Liver (tissue), 9 donors: Measurements from ENCODE around the gene MIDN. TPM values are rescaled to one million over a fixed set of nuclear protein-coding genes. Genes with fewer than 3 reads are reported as not detected.

Experiments
- DNase-seq: peaks from one replicate; pipeline ENCODE4 v3.0.0-alpha.2; 2017; ENCODE audit warnings: low spot score
- H3K27ac ChIP-seq, 2 donors: one replicate each; pipeline ENCODE4 v1.7.0; 2013; ENCODE audit warnings: inconsistent platforms in 2 of 2, low read length in 2 of 2, control low read depth in 1 of 2, low read depth in 1 of 2, mild to moderate bottlenecking in 1 of 2
- H3K27me3 ChIP-seq, 4 donors: one replicate each; pipeline versions ENCODE4 v1.6.1 to v1.7.0; 2013; ENCODE audit warnings: low read length in 3 of 4, inconsistent platforms in 1 of 4, mild to moderate bottlenecking in 1 of 4, moderate library complexity in 1 of 4; ENCODE audit not compliant: control insufficient read depth in 4 of 4, insufficient read depth in 4 of 4
- H3K36me3 ChIP-seq, 4 donors: one replicate each; pipeline versions ENCODE4 v1.6.1 to v1.7.0; 2013; ENCODE audit warnings: low read length in 3 of 4, mild to moderate bottlenecking in 3 of 4, low read depth in 1 of 4, moderate library complexity in 1 of 4; ENCODE audit not compliant: control insufficient read depth in 4 of 4, insufficient read depth in 3 of 4
- H3K4me1 ChIP-seq, 4 donors: one replicate each; pipeline versions ENCODE4 v1.6.1 to v1.7.0; 2013; ENCODE audit warnings: low read length in 3 of 4, mild to moderate bottlenecking in 3 of 4, moderate library complexity in 1 of 4; ENCODE audit not compliant: control insufficient read depth in 4 of 4, insufficient read depth in 4 of 4
- H3K4me3 ChIP-seq, 3 donors: one replicate each; pipeline versions ENCODE4 v1.6.1 to v1.7.0; 2013; ENCODE audit warnings: low read length in 3 of 3, control low read depth in 1 of 3, low read depth in 1 of 3, mild to moderate bottlenecking in 1 of 3
- H3K9ac ChIP-seq, 2 donors: one replicate each; pipeline ENCODE4 v1.7.0; 2013; ENCODE audit warnings: low read length in 2 of 2, mild to moderate bottlenecking in 2 of 2, moderate library complexity in 2 of 2, control low read depth in 1 of 2, low read depth in 1 of 2
- H3K9me3 ChIP-seq, 4 donors: one replicate each; pipeline versions ENCODE4 v1.6.1 to v1.7.0; 2013; ENCODE audit warnings: low read length in 3 of 4; ENCODE audit not compliant: control insufficient read depth in 4 of 4
- CTCF ChIP-seq: fragments of 150-350 bp; IDR thresholded peaks from 2 replicates; pipeline ENCODE4 v1.5.1; 2017; ENCODE audit warnings: improper control_type of control experiment, low read depth, low read length; ENCODE audit not compliant: missing input control
- GABPA ChIP-seq, 2 donors: IDR thresholded peaks in 1 of 2; conservative IDR thresholded peaks in 1 of 2; 2 replicates each; pipeline ENCODE4 v1.6.1; 2016; ENCODE audit warnings: antibody characterized with exemption in 2 of 2, mild to moderate bottlenecking in 1 of 2, moderate library complexity in 1 of 2
- HNF4A ChIP-seq, 2 donors: conservative IDR thresholded peaks; 2 replicates each; pipeline ENCODE4 v1.6.1; 2016; ENCODE audit warnings: antibody characterized with exemption in 2 of 2, mild to moderate bottlenecking in 2 of 2
- HNF4G ChIP-seq: IDR thresholded peaks from 2 replicates; pipeline ENCODE4 v1.6.1; 2016; ENCODE audit warnings: antibody characterized with exemption
- JUND ChIP-seq, 2 donors: IDR thresholded peaks; 2 replicates each; pipeline ENCODE4 v1.6.1; 2016; ENCODE audit warnings: antibody characterized with exemption in 2 of 2
- NR2F2 ChIP-seq: IDR thresholded peaks from 2 replicates; pipeline ENCODE4 v1.6.1; 2016; ENCODE audit warnings: antibody characterized with exemption
- REST ChIP-seq: IDR thresholded peaks from 2 replicates; pipeline ENCODE4 v1.6.1; 2016; ENCODE audit warnings: antibody characterized with exemption, mild to moderate bottlenecking
- RXRA ChIP-seq, 2 donors: IDR thresholded peaks; 2 replicates each; pipeline ENCODE4 v1.6.1; 2017 to 2018; ENCODE audit warnings: antibody characterized with exemption in 2 of 2, mild to moderate bottlenecking in 1 of 2
- SP1 ChIP-seq: IDR thresholded peaks from 2 replicates; pipeline ENCODE4 v1.6.1; 2018; ENCODE audit warnings: antibody characterized with exemption, mild to moderate bottlenecking
- ZBTB33 ChIP-seq: IDR thresholded peaks from 2 replicates; pipeline ENCODE4 v1.6.1; 2016; ENCODE audit warnings: antibody characterized with exemption
- WGBS: extraction: QIAGEN DNeasy Blood & Tissue Kit; methylation state at CpG from one replicate; pipeline ENCODE4 v1.1.7; 2013; 5-methylcytosine and 5-hydroxymethylcytosine counted together
- polyA plus RNA-seq, 2 donors: library from polyadenylated mRNA; stranded (reverse) in 1 of 2; unstranded in 1 of 2; fragments of 200-250 nt in 1 of 2; fragments of >200 nt in 1 of 2; fragmentation: Nextera tagmentation in 1 of 2; extraction: Ambion mirVana in 1 of 2; gene quantifications; one replicate each; pipeline versions ENCODE4 v1.2.1 to v1.2.3, GENCODE V29; 2013 to 2015
- total RNA-seq, 2 donors: library from RNA; depleted of rRNA; stranded (reverse); fragments of >200 nt; gene quantifications; one replicate each; pipeline ENCODE4 v1.2.3, GENCODE V29; 2014
- TF ChIP-seq, protein P1 (sequence below): IDR thresholded peaks from 2 replicates; pipeline ENCODE4 v1.6.1; 2016; ENCODE audit warnings: antibody characterized with exemption
- TF ChIP-seq, protein P2 (sequence below): IDR thresholded peaks from 2 replicates; pipeline ENCODE4 v1.6.1; 2016; ENCODE audit warnings: antibody characterized with exemption
- donor health status: healthy.
- donor health status: healthy.
- donor health status: healthy.
- donor health status: healthy.
- donor health status: healthy.

Gene MIDN
- total and polyA plus RNA-seq, 4 donors = 2.9 to 22.9 (median 11.8) TPM

- no peak for TF ChIP-seq CTCF
- peak in 1 of 2 donors; percentile 23 for TF ChIP-seq HNF4A (conservative IDR thresholded peaks at IDR 0.05)
- TF ChIP-seq NR2F2 = peak; percentile 45
- TF ChIP-seq, protein P1, sequence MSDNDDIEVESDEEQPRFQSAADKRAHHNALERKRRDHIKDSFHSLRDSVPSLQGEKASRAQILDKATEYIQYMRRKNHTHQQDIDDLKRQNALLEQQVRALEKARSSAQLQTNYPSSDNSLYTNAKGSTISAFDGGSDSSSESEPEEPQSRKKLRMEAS = peak; percentile 62
- no peak for TF ChIP-seq JUND (IDR thresholded peaks at IDR 0.05)
Measured at GRCh38 chr19:1269478-1270212, 21.3 kb downstream of the MIDN start (continued).

DNA sequence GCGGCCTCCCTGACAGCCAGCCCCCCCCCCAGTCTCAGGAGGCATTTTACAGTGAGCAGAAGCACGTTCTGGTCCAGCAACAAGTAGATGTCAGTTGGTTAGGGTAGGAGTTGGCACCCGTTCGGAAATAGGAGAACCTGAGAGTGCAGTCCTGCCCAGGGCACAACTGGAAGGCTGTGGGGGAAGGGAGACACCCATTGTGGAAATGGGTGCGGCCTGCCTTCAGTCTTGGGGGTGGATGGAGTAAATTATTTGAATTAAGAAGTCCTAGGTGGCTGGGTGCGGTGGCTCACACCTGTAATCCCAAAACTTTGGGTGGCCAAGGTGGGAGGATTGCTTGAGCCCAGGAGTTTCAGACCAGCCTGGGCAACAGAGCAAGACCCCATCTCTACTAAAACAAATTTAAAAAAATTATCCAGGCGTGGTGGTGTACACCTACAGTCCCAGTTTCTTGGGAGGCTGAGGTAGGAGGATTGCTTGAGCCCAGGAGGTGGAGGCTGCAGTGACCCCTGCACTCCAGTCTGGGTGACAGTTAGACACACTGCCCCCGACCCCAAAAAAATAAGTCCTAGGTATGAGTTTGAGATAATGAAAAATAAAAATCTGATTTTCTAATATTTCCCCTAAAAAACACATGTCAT is 21.9 kb downstream of the MIDN start:
- TF ChIP-seq, protein P2, sequence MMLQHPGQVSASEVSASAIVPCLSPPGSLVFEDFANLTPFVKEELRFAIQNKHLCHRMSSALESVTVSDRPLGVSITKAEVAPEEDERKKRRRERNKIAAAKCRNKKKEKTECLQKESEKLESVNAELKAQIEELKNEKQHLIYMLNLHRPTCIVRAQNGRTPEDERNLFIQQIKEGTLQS = no peak
- TF ChIP-seq GABPA (IDR thresholded peaks at IDR 0.05 in 1 of 2, conservative IDR thresholded peaks at IDR 0.05 in 1 of 2) = peak in 1 of 2 donors; percentile 2
- TF ChIP-seq SP1 = peak; percentile 32

DNA sequence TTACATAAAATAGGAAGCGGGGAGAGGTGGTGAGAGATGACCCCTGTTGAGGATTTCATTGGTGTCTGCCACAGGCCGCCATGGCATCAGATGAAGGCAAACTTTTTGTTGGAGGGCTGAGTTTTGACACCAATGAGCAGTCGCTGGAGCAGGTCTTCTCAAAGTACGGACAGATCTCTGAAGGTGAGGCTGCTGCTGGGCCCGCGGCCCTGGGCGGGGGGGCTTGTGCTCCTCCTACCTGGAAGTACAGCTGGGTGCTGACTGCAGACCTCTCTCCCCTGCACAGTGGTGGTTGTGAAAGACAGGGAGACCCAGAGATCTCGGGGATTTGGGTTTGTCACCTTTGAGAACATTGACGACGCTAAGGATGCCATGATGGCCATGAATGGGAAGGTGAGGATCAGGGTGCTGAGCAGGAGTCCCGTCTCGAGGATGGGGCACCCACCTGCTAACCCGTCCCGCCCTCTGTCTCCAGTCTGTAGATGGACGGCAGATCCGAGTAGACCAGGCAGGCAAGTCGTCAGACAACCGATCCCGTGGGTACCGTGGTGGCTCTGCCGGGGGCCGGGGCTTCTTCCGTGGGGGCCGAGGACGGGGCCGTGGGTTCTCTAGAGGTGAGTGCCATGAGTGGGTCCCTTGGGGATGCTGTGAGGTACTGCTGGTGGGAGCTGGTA is 22.6 kb downstream of the MIDN start:
- Histone ChIP-seq H3K9me3 (no peaks in the 10 kb centered on the region), H3K4me3 (peak overlapping the region; percentile 1 to 86 (median 77)), H3K27me3 (no peaks in the 10 kb centered on the region), H3K9ac (peak overlapping the region in 1 of 2 donors; percentile 60), H3K36me3 (peaks cover 17 to 28% (median 21%) of the 10 kb centered on the region in 4 donors), H3K27ac (peak overlapping the region; percentile 90 to 91), H3K4me1 (peaks cover 41 to 83% (median 71%) of the 10 kb centered on the region in 4 donors)
- WGBS = 65% methylated on average over 26 of the region's 26 CpGs
- no peak for DNase-seq
- TF ChIP-seq REST (no peak), RXRA (IDR thresholded peaks at IDR 0.05) (no peak), ZBTB33 (no peak), HNF4G (no peak), HNF4A (conservative IDR thresholded peaks at IDR 0.05) (no peak), NR2F2 (no peak), GABPA (IDR thresholded peaks at IDR 0.05 in 1 of 2, conservative IDR thresholded peaks at IDR 0.05 in 1 of 2) (no peak)
- TF ChIP-seq, protein P2 = no peak

More for the DNA sequence above, 21.9 kb downstream of the MIDN start:
- Histone ChIP-seq H3K9ac (peak overlapping the region; percentile 78 to 86), H3K27me3 (no peaks in the 10 kb centered on the region), H3K9me3 (no peaks in the 10 kb centered on the region), H3K36me3 (peaks cover 17 to 28% (median 21%) of the 10 kb centered on the region in 4 donors), H3K27ac (peak overlapping the region; percentile 90 to 91), H3K4me1 (peaks cover 45 to 86% (median 74%) of the 10 kb centered on the region in 4 donors), H3K4me3 (peak overlapping the region; percentile 77 to 90 (median 86))
- no peak for DNase-seq
- 19% methylated on average over 8 of the region's 8 CpGs for WGBS
